B cell (primary cell): ENCODE measurements around the gene TRIO. TPM values are rescaled to one million over a fixed set of nuclear protein-coding genes. Genes with fewer than 3 reads are reported as not detected.

Source experiments
- ATAC-seq: fragments of 200-7000 bp; cut with Tn5 transposase; one replicate; pipeline ENCODE4 v1.10.0; 2021; ENCODE audit warnings: low read depth, mild to moderate bottlenecking, moderate number of reproducible peaks, moderate library complexity
- CTCF ChIA-PET: fragments of 350-600 bp; sonication (Branson Sonifier 250); formaldehyde crosslinking; loops from one replicate; lab custom pipeline; 2021; ENCODE audit warnings: antibody characterized with exemption, inconsistent platforms; lab: Charles Lee
- POLR2A ChIA-PET: fragments of 350-600 bp; sonication (Branson Sonifier 250); formaldehyde crosslinking; loops from one replicate; lab custom pipeline; 2021; ENCODE audit warnings: antibody characterized with exemption; lab: Charles Lee
- DNase-seq: peaks from one replicate; pipeline ENCODE4 v3.0.0; 2013
- H2AFZ ChIP-seq: 2 replicates; pipeline ENCODE4 v1.6.1; 2012; ENCODE audit warnings: mild to moderate bottlenecking, low read depth, low read length; ENCODE audit not compliant: insufficient read depth, poor library complexity, severe bottlenecking
- H3K27ac ChIP-seq, 2 donors: 1 replicate in 1 of 2; 2 replicates in 1 of 2; pipeline ENCODE4 v1.5.1; 2012 to 2013; ENCODE audit warnings: low read length in 2 of 2, mild to moderate bottlenecking in 2 of 2, moderate library complexity in 1 of 2
- H3K27me3 ChIP-seq, 4 experiments: fragments of 200-600 bp in 1 of 4; sonication (generic) in 1 of 4; replicated peaks in 1 of 4; 1 replicate in 2 of 4; 2 replicates in 2 of 4; pipeline versions ENCODE4 v1.6.1 to v1.7.0; 2013 to 2016; ENCODE audit warnings: low read length in 3 of 4, mild to moderate bottlenecking in 2 of 4, mixed read lengths in 1 of 4, moderate library complexity in 1 of 4; ENCODE audit not compliant: insufficient read depth in 4 of 4, control insufficient read depth in 3 of 4; ENCODE audit errors: control extremely low read depth in 1 of 4
- H3K36me3 ChIP-seq, 2 experiments: replicated peaks in 1 of 2; 1 replicate in 1 of 2; 2 replicates in 1 of 2; pipeline versions ENCODE4 v1.6.1 to v1.7.1; 2013; ENCODE audit warnings: low read length in 1 of 2; ENCODE audit not compliant: insufficient read depth in 2 of 2, control insufficient read depth in 1 of 2; ENCODE audit errors: control extremely low read depth in 1 of 2, extremely low read depth in 1 of 2
- H3K4me1 ChIP-seq, 2 donors: fragments of 200-600 bp in 1 of 2; sonication (generic) in 1 of 2; 1 replicate in 1 of 2; 2 replicates in 1 of 2; pipeline versions ENCODE4 v1.5.1 to v1.6.1; 2013 to 2017; ENCODE audit warnings: low read length in 2 of 2; ENCODE audit not compliant: control insufficient read depth in 2 of 2, insufficient read depth in 2 of 2
- H3K4me2 ChIP-seq: replicated peaks from 2 replicates; pipeline ENCODE3; 2012; ENCODE audit warnings: mild to moderate bottlenecking, low read depth, low read length; ENCODE audit not compliant: poor library complexity, severe bottlenecking
- H3K4me3 ChIP-seq, 5 experiments: fragments of 200-600 bp in 1 of 5; sonication (generic) in 1 of 5; 1 replicate in 3 of 5; 2 replicates in 2 of 5; pipeline versions ENCODE4 v1.5.1 to v1.7.0; 2011 to 2016; ENCODE audit warnings: low read length in 4 of 5, mild to moderate bottlenecking in 4 of 5, low read depth in 2 of 5, control low read depth in 1 of 5, moderate library complexity in 1 of 5; ENCODE audit not compliant: insufficient read depth in 1 of 5; ENCODE audit errors: control extremely low read depth in 1 of 5, extremely low read depth in 1 of 5
- H3K79me2 ChIP-seq: fragments of 200-600 bp; sonication (generic); one replicate; pipeline ENCODE4 v1.6.0; 2016; ENCODE audit warnings: low read length; ENCODE audit not compliant: control insufficient read depth, insufficient read depth
- H3K9ac ChIP-seq: fragments of 200-600 bp; sonication (generic); 2 replicates; pipeline ENCODE4 v1.6.1; 2017; ENCODE audit warnings: mild to moderate bottlenecking, low read length, moderate library complexity
- H3K9me3 ChIP-seq, 3 donors: one replicate each; pipeline versions ENCODE4 v1.6.1 to v1.7.1; 2013; ENCODE audit warnings: low read length in 2 of 3; ENCODE audit not compliant: control insufficient read depth in 2 of 3, insufficient read depth in 1 of 3; ENCODE audit errors: control extremely low read depth in 1 of 3
- H4K20me1 ChIP-seq: 2 replicates; pipeline ENCODE4 v1.6.0; 2012; ENCODE audit warnings: mild to moderate bottlenecking, low read length; ENCODE audit not compliant: insufficient read depth, control insufficient read depth, poor library complexity, severe bottlenecking
- H3K27ac Mint-ChIP-seq: one replicate; pipeline ENCODE4 v1.8.0; 2021; ENCODE audit warnings: mixed read lengths
- H3K27me3 Mint-ChIP-seq: one replicate; pipeline ENCODE4 v1.8.0; 2021; ENCODE audit warnings: mixed read lengths
- H3K4me1 Mint-ChIP-seq: one replicate; pipeline ENCODE4 v1.8.0; 2021; ENCODE audit warnings: mixed read lengths
- H3K4me3 Mint-ChIP-seq: one replicate; pipeline ENCODE4 v1.8.0; 2021; ENCODE audit warnings: mixed read lengths
- H3K9me3 Mint-ChIP-seq: one replicate; pipeline ENCODE4 v1.8.0; 2022; ENCODE audit warnings: mixed read lengths; ENCODE audit not compliant: insufficient read depth
- EZH2 ChIP-seq: IDR thresholded peaks from 2 replicates; pipeline ENCODE4 v1.6.1; 2012; ENCODE audit warnings: borderline replicate concordance, low read depth, mild to moderate bottlenecking, moderate library complexity, low read length; ENCODE audit not compliant: insufficient read depth, poor library complexity, severe bottlenecking
- WGBS: methylation state at CpG from one replicate; pipeline ENCODE4 v1.1.5; 2013; ENCODE audit warnings: missing lambda C conversion rate; ENCODE audit not compliant: insufficient coverage; 5-methylcytosine and 5-hydroxymethylcytosine counted together
- intact Hi-C: fragments of 100-400 bp; cut with micrococcal nuclease; formaldehyde crosslinking; loops from one replicate; pipeline ENCODE4 v1.10.0; 2022
- polyA plus RNA-seq: library from polyadenylated mRNA; depleted of rRNA; stranded (reverse); fragments of >200 nt; gene quantifications from 2 replicates; pipeline ENCODE4 v1.2.3, GENCODE V29; 2012
- total RNA-seq, 2 donors: library from RNA; stranded (reverse); fragments of 120-200 nt in 1 of 2; gene quantifications; 1 replicate in 1 of 2; 2 replicates in 1 of 2; pipeline versions ENCODE4 v1.2.3 to v1.2.4, GENCODE V29; 2013 to 2022
- TF ChIP-seq, protein P1 (sequence below): fragments of 200-600 bp; IDR thresholded peaks from one replicate; pipeline ENCODE4 v1.8.0; 2022; ENCODE audit warnings: antibody characterized with exemption, mild to moderate bottlenecking

The TRIO gene
- total and polyA plus RNA-seq, 2 donors (not counting 1 experiment from before 2014, with no cell fraction given), result 90.5 to 479 TPM

DNA sequence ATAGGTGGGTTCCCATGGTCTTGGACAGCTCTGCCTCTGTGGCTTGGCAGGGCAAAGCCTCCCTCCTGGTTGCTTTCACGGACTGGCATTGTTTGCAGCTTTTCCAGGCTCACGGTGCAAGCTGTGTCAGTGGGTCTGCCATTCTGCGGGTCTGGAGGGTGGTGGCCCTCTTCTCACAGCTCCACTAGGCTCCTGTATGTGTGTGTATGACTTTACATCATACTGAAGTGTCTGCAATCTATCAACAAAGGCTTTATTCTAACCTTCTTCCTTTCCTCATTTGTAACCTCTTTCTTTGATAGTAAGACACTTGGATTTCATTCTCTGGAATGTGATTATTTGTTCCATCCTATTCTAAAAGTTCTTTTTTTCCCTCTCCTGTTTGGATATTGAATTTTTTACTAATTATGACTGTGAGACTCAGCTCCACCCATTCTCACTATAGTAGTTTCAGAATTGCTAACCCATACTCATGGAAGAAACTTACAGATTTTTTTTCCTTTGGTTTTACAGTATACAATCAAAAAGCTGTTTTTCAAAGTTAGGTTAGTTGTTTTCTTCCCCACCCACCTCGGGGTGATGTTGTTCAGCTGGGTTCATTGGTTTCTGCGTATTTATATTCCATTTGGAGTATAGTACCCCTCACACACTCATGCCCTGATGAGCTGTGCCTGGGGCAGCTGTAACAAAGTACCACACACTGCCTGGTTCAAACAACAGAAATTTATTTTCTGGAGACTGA, 293.8 kb downstream of the TRIO start:
- TF ChIP-seq, protein P1, sequence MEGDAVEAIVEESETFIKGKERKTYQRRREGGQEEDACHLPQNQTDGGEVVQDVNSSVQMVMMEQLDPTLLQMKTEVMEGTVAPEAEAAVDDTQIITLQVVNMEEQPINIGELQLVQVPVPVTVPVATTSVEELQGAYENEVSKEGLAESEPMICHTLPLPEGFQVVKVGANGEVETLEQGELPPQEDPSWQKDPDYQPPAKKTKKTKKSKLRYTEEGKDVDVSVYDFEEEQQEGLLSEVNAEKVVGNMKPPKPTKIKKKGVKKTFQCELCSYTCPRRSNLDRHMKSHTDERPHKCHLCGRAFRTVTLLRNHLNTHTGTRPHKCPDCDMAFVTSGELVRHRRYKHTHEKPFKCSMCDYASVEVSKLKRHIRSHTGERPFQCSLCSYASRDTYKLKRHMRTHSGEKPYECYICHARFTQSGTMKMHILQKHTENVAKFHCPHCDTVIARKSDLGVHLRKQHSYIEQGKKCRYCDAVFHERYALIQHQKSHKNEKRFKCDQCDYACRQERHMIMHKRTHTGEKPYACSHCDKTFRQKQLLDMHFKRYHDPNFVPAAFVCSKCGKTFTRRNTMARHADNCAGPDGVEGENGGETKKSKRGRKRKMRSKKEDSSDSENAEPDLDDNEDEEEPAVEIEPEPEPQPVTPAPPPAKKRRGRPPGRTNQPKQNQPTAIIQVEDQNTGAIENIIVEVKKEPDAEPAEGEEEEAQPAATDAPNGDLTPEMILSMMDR, result no peak
- TF ChIP-seq EZH2, result no peak
- Mint-ChIP-seq H3K4me3 (no peak overlapping the region), H3K9me3 (no peaks in the 10 kb centered on the region), H3K27ac (no peak overlapping the region), H3K27me3 (no peaks in the 10 kb centered on the region), H3K4me1 (no peaks in the 10 kb centered on the region)
- ATAC-seq (no peak), DNase-seq (no peak)
- no peaks in the 10 kb centered on the region for H3K4me1 ChIP-seq
- POLR2A ChIA-PET, result no interaction called here
- no peak overlapping the region for H2AFZ ChIP-seq
- H3K36me3 ChIP-seq, result peaks cover 7 to 48% of the 10 kb centered on the region in 2 experiments
- CTCF ChIA-PET, result no interaction called here
- H3K9ac ChIP-seq, result no peak overlapping the region
- H4K20me1 ChIP-seq, result peaks cover 16% of the 10 kb centered on the region
- no peaks in the 10 kb centered on the region for H3K27me3 ChIP-seq
- intact Hi-C loops, result no loop called here
- H3K9me3 ChIP-seq, result no peaks in the 10 kb centered on the region
- no peak overlapping the region for H3K4me3 ChIP-seq
- 100% methylated on average over 1 of the region's 5 CpGs for WGBS
- H3K79me2 ChIP-seq, result no peaks in the 10 kb centered on the region
- no peak overlapping the region for H3K27ac ChIP-seq
- H3K4me2 ChIP-seq, result no peak overlapping the region

DNA sequence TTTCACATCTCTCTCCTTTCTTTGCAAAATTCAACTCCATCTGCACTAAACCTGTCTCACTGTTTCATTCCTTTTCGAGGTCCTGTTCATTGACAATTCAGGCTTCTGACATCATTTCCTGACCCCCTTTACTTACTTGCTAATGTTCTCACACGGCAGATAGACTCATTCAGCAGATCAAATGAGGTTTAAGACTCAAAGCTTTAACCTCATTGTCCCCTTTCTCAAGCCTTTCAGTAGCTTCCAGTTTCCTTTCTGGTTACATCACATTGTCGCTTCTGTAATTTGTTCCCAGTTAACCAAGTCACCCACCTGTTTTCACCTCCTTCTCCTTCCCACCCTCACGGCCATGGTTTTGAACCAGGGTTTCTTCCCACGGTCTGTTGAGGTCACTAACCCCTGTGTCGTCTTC, 295.1 kb downstream of the TRIO start:
- no peaks in the 10 kb centered on the region for H3K4me1 Mint-ChIP-seq
- ChIA-PET CTCF (no interaction called here), POLR2A (no interaction called here)
- H3K9me3 Mint-ChIP-seq, result no peaks in the 10 kb centered on the region
- Histone ChIP-seq H3K4me1 (no peaks in the 10 kb centered on the region), H2AFZ (no peak overlapping the region), H3K4me3 (no peak overlapping the region), H3K27ac (no peak overlapping the region), H3K27me3 (no peaks in the 10 kb centered on the region), H3K36me3 (peaks cover 11 to 53% of the 10 kb centered on the region in 2 experiments), H3K9me3 (no peaks in the 10 kb centered on the region), H3K4me2 (no peak overlapping the region), H3K79me2 (no peaks in the 10 kb centered on the region), H4K20me1 (peaks cover 16% of the 10 kb centered on the region), H3K9ac (no peak overlapping the region)
- H3K27ac Mint-ChIP-seq, result no peak overlapping the region
- DNase-seq (no peak), ATAC-seq (no peak)
- no peaks in the 10 kb centered on the region for H3K27me3 Mint-ChIP-seq
- 93% methylated on average over 6 of the region's 6 CpGs for WGBS
- TF ChIP-seq EZH2, result no peak
- TF ChIP-seq, protein P1, result no peak
- intact Hi-C loops, result no loop called here
- H3K4me3 Mint-ChIP-seq, result no peak overlapping the region
